HG02884 (cell line): ENCODE results near the gene RAMP1.
"Not testable (repeated sequence)": the region's sequence is repeated elsewhere in the genome, so short reads cannot be mapped to it uniquely, and the experiment has no call there.

ENCODE experiments used
- ATAC-seq: cut with Tn5 transposase; IDR thresholded peaks from one replicate; pipeline ENCODE4 v1.9.1; 2021; ENCODE audit warnings: mild to moderate bottlenecking, moderate library complexity; ENCODE audit not compliant: unreplicated experiment

RAMP1 gene

DNA sequence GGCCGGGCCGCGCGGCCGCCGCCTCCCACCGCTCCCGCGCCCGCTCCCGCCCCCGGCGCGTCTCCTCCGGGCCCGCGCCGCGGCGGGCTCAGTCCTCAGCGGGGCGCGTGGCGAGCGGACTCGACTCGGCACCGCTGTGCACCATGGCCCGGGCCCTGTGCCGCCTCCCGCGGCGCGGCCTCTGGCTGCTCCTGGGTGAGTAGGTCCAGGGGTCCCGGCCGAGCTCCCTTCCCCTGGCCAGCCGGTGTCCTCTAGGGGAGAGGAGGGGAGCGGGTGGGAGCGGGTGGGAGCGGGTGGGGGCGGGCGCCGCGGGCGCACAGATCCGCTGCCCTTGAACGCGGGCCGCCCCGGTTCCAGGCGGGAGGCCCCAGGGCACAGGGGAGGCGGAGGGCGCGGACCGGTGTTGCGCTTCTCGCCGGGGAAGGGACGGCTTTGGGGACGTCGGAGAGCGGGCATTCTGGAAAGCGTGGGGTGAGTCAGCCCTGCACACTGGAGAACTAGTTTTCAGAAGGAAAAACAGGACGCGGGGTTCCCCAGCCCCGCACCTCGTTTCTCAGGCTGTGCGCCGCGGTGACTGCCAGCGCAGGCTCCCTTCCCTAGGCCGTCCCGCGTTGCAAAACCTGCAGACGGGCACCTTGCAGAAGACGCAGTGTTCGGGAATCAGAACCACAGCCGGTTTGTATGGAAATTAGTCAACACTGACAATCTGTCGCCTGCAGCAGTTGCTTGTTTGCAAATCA lies at the start of gene RAMP1:
RAMP1 (plus strand) TSS at position 91 of the 740 bp plus-strand sequence; CDS start at position 144, 53 bp downstream.
- no peak for ATAC-seq

DNA sequence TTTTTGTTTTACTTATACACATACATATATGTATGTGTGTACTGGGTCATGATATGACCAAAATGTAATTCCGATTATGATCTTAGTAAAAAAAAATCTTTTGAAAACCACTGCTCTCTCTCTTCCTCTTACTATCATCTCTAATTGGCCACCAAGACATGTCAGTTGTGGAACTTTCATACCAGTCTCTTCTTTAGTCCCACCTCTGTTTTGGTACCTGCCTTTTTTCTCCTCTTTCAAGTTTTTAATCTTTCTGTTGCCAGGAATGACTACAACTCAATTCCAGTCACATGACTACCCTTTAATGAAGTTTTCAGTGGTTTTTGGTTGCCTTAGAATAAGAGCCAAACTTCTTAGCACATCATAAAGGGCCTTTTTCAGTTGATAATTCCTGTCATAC lies 43.8 kb upstream of the RAMP1 start:
- ATAC-seq: no peak

GRCh38 chr2:237816531-237816930 lies 42.9 kb upstream of the RAMP1 start:
- no peak for ATAC-seq

- ATAC-seq: no peak
Measured at GRCh38 chr2:237818066-237818473, 41.4 kb upstream of the RAMP1 start.

GRCh38 chr2:237819231-237819630 lies 40.2 kb upstream of the RAMP1 start:
- ATAC-seq: no peak

GRCh38 chr2:237820421-237820820 lies 39.0 kb upstream of the RAMP1 start:
- no peak for ATAC-seq

DNA sequence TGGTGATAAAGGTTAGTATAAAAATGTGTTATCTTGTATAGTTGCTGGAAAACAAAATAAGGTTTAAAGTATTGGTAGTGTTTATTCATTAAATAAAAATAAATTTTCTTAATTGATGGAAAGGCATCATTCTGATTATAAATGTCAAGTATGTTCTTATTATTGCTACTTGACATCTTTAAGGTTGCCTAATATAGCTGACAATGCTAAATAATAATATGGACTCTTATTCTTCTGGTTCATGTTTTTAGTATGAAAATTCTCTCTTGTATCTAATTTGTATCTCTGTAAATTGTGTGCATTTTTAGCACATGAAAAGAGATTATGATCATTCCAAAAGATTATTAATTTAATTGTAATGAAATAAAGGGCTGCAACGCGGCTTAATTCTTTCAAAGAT lies 35.9 kb upstream of the RAMP1 start:
- ATAC-seq: no peak

DNA sequence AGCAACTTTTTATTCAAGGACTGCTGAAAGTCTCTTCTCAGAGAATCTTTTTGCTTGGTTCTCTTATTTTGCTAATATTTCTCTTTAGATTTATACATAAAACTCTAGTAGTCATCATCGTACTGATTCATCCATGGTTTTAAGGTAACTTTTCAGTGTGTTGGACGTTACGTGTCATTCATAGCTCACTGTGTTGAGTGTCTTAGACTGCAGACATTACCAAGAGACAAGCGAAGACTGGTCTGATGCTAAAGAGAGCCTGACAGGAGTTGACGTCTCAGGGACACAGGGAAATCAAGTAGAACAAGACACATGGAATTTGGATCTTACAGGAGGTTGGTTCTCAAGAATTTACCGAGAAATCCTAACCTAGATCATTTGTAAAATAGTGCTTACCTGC lies 35.3 kb upstream of the RAMP1 start:
- ATAC-seq: no peak

GRCh38 chr2:237827421-237827987 lies 31.9 kb upstream of the RAMP1 start:
- no peak for ATAC-seq

GRCh38 chr2:237830522-237830921 lies 28.9 kb upstream of the RAMP1 start:
- ATAC-seq: no peak

DNA sequence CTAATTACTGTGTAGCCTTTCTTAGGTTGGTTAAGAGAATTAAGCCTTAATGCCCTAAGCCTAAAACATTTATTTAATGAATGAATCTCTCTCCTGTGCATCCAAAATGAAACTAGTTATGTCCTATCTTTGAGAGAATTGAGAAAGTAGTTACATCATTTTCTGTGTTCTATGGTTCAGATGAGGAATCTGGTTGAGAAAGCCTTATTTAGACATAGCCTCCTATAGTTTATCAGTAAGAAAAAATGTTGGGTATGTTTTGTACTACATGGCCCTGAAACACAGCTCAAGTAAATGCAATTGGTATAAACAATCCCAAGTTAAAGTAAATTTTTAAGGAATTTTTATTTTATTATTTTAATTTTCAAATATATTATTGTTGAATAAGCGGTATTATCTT lies 25.9 kb upstream of the RAMP1 start:
- ATAC-seq: no peak

GRCh38 chr2:237835372-237835771 lies 24.1 kb upstream of the RAMP1 start:
- ATAC-seq: no peak

GRCh38 chr2:237841051-237841450 lies 18.4 kb upstream of the RAMP1 start:
- ATAC-seq: no peak

DNA sequence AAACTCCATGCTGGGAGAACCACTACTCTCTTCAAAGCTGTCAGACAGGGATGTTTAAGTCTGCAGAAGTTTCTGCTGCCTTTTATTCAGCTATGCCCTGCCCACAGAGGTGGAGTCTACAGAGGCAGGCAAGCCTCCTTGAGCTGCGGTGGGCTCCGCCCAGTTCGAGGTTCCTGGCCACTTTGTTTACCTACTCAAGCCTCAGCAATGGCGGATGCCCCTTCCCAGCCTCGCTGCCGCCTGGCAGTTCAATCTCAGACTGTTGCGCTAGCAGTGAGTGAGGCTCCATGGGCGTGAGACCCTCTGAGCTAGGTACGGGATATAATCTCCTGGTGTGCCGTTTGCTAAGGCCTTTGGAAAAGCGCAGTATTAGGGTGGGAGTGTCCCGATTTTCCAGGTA lies 10.5 kb upstream of the RAMP1 start:
- ATAC-seq: not testable (repeated sequence)

DNA sequence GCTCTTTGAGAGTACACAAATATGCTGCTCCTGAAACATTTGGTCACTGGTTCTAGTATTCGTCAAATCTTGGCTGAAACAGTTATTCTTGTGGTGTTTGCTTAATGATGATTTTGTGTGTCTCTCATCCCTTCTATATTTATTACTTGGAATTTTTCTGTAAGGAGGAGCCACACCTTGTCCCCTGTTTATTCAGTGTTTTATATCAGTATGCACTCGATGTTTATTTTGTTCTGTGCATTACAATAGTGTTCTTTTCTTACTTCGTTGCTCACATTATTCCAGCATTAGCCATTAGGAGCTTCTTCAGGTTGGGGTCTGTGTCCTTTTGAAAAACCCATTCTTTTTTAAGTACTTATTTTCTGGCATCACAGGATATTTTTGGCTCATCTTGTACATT lies 5.1 kb upstream of the RAMP1 start:
- ATAC-seq: no peak

GRCh38 chr2:237857791-237858190 lies 1.6 kb upstream of the RAMP1 start:
- ATAC-seq: no peak

DNA sequence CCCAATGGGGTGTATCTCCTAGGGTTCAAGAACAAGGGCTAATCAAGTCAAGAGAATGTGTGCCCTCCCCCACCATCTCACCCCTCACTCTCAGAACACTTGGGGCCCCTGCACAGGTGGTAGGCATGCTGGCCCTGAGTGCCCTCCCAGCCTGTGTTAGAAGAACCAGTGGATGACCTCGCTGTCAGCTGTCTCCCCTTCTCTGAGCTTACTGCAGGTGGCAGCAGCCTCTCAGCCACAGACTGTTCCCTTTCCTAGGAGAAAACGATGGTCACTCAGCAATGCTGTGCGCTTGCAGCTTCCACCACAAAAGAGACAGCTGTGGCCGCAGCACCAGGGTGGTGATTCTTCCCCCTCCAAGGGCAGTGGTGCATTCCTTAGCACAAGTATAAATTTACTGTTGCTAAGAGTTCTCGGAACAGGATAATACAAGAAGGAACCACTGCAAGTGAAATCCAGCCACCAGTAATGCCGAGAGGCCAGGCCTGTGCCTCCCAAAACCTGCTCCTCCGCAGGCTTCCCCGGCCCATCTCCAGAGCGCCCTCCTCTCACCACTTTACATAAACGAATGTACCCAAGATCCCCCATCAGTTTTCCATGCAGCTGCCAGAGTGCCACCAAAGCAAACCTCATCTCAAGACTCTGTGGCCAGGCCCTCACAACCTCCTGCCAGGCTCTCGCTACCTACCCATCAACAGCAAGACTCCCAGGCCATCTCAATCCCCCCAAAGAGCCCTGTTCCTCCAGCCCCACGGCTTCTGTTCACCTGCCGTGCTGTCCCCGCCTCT lies 935 bp upstream of the RAMP1 start:
- no peak for ATAC-seq

- ATAC-seq: no peak
Measured at GRCh38 chr2:237859082-237859433, 365 bp upstream of the RAMP1 start.

GRCh38 chr2:237860273-237860935 lies 981 bp downstream of the RAMP1 start:
- ATAC-seq: no peak

GRCh38 chr2:237861875-237862527 lies 2.6 kb downstream of the RAMP1 start:
- no peak for ATAC-seq

DNA sequence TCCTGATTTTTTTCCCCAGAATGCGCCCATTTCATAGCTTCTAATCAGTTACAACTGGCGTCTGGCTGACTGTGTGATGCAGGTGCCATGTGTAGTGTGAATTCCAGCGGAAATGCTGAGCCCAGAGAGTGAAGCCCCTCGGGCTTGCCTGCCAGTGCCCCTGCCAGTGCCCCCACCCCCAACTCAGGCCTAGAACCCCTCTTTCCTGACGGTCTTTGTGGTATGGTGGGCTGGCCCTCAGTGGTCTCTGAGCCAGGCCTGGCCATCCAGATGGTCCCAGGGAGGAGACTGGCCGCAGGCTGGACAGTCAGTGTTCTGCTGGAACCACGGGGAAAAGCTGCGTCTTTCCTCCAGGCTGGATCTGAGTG lies 3.1 kb downstream of the RAMP1 start:
- ATAC-seq: no peak
